ENCODE data around the gene SLC6A15. TPM values are rescaled to one million over a fixed set of nuclear protein-coding genes. Genes with fewer than 3 reads are reported as not detected.

SLC6A15 gene
- total and polyA plus RNA-seq, 9 of the 15 experiments (the other 6 are each of a cell fraction or from before 2014, with no cell fraction given) = not detected

DNA sequence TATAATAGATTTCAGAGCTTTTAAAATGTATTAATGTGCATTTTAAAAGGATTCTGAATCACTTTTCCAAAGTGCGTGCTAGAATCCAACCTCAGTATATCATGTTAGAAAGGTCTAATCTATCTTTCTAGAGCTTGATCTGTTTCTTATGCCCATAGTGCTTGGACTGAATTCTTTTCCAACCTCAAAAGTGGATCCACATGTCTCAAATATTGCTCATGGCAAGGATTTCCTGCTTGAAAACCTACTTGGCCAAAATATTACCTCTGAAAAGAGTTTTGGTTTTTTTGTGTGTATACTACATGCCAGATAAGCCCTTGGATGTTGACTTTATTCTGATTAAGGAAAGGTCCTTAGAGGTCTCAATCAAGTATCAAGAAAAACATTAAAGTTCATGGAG is 16.9 kb upstream of the SLC6A15 start (continued):
- TF ChIP-seq, protein P1, sequence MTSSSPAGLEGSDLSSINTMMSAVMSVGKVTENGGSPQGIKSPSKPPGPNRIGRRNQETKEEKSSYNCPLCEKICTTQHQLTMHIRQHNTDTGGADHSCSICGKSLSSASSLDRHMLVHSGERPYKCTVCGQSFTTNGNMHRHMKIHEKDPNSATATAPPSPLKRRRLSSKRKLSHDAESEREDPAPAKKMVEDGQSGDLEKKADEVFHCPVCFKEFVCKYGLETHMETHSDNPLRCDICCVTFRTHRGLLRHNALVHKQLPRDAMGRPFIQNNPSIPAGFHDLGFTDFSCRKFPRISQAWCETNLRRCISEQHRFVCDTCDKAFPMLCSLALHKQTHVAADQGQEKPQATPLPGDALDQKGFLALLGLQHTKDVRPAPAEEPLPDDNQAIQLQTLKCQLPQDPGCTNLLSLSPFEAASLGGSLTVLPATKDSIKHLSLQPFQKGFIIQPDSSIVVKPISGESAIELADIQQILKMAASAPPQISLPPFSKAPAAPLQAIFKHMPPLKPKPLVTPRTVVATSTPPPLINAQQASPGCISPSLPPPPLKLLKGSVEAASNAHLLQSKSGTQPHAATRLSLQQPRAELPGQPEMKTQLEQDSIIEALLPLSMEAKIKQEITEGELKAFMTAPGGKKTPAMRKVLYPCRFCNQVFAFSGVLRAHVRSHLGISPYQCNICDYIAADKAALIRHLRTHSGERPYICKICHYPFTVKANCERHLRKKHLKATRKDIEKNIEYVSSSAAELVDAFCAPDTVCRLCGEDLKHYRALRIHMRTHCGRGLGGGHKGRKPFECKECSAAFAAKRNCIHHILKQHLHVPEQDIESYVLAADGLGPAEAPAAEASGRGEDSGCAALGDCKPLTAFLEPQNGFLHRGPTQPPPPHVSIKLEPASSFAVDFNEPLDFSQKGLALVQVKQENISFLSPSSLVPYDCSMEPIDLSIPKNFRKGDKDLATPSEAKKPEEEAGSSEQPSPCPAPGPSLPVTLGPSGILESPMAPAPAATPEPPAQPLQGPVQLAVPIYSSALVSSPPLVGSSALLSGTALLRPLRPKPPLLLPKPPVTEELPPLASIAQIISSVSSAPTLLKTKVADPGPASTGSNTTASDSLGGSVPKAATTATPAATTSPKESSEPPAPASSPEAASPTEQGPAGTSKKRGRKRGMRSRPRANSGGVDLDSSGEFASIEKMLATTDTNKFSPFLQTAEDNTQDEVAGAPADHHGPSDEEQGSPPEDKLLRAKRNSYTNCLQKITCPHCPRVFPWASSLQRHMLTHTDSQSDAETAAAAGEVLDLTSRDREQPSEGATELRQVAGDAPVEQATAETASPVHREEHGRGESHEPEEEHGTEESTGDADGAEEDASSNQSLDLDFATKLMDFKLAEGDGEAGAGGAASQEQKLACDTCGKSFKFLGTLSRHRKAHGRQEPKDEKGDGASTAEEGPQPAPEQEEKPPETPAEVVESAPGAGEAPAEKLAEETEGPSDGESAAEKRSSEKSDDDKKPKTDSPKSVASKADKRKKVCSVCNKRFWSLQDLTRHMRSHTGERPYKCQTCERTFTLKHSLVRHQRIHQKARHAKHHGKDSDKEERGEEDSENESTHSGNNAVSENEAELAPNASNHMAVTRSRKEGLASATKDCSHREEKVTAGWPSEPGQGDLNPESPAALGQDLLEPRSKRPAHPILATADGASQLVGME (CRISPR knock-in tag; IDR thresholded peaks at IDR 0.05) = no peak
- no peak for TF ChIP-seq RBM34 (IDR thresholded peaks at IDR 0.05; ENCODE audit: borderline replicate concordance, insufficient read depth, low read length)

DNA sequence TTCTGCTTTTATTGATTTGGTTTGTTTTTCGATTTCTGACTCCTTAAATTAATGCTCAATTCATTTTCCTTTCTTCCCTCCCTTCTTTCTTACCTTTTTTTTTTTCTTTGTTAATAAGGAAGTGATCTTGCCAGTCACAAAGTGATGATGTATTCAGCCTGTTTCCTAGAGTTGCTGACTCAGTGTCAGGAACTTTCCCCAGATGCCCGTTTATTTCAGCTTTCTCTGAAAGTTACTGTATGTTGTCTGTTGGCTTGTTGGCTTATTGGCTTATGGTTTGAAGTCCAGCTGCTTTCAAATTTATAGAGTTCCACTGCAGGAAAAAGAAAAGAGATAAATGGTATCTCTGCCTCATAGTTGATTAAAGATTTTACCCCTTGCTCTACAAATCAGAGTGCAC is 12.4 kb upstream of the SLC6A15 start:
- WGBS (ENCODE audit: insufficient coverage, low coverage, missing lambda C conversion rate) = 0% methylated on average over 2 of the region's 2 CpGs
- Histone ChIP-seq H4K20me1 (replicated peaks; ENCODE audit: control insufficient read depth, insufficient read depth, low read length) (no peaks in the 10 kb centered on the region), H3K79me2 (ENCODE audit: control insufficient read depth, insufficient read depth, low read length) (no peaks in the 10 kb centered on the region), H3K9me1 (ENCODE audit: control insufficient read depth, insufficient read depth, low read length) (no peaks in the 10 kb centered on the region), H3K9me3 (replicated peaks; ENCODE audit: control insufficient read depth, insufficient read depth, low read depth, low read length) (no peaks in the 10 kb centered on the region), H3K9ac (ENCODE audit: insufficient read depth in 1 of 2, low read depth in 2 of 2, low read length in 2 of 2) (no peak overlapping the region), H3K36me3 (ENCODE audit: control insufficient read depth, insufficient read depth, low read length) (no peaks in the 10 kb centered on the region), H3K27ac (ENCODE audit: extremely low read depth, low read depth, low read length) (no peak overlapping the region), H2AFZ (ENCODE audit: low read depth, low read length) (no peak overlapping the region), H3K27me3 (ENCODE audit: control insufficient read depth in 2 of 2, insufficient read depth in 2 of 2, low read length in 2 of 2) (no peaks in the 10 kb centered on the region), H3K4me2 (ENCODE audit: insufficient read depth, low read length) (no peak overlapping the region), H3K4me1 (replicated peaks in 1 of 2; ENCODE audit: control insufficient read depth in 2 of 2, insufficient read depth in 2 of 2, low read length in 2 of 2) (no peaks in the 10 kb centered on the region), H3K4me3 (no peak overlapping the region)
- no TSS peak for BruUV-seq (replicated peaks)
- intact Hi-C loops (cut with micrococcal nuclease) (no loop called here), in situ Hi-C loops (cut with MboI) (no loop called here)
- ChIA-PET POLR2A (no interaction called here), CTCF (ENCODE audit: low intra/inter-chr PET ratio) (no interaction called here)
- FAIRE-seq = no peak
- no peak for DNase-seq (ENCODE audit: extremely low read depth in 1 of 4, low spot score in 3 of 4)
- no peak for ATAC-seq
- TF ChIP-seq TSHZ1 (CRISPR knock-in tag; IDR thresholded peaks at IDR 0.05) = no peak
- TF ChIP-seq PBX2 (CRISPR knock-in tag; IDR thresholded peaks at IDR 0.05; ENCODE audit: low read depth) = no peak
- no peak for TF ChIP-seq PBX2 (tag; conservative IDR thresholded peaks at IDR 0.05; ENCODE audit: low read depth)
- TF ChIP-seq NFE2L1 (tag; IDR thresholded peaks at IDR 0.05; ENCODE audit: borderline replicate concordance, low read depth) = no peak
- no peak for TF ChIP-seq PHB (CRISPR knock-in tag; IDR thresholded peaks at IDR 0.05)
- TF ChIP-seq CCNT2 (IDR thresholded peaks at IDR 0.05; ENCODE audit: borderline replicate concordance, extremely low read depth, insufficient read length, low read depth, low read length) = no peak
- TF ChIP-seq DDX20 (tag; IDR thresholded peaks at IDR 0.05; ENCODE audit: low read depth) = no peak

Data from K562 (cell line).